Peyer's patch (tissue), 4 donors: ENCODE data around the gene HIVEP2. TPM values are rescaled to one million over a fixed set of nuclear protein-coding genes. Genes with fewer than 3 reads are reported as not detected.

Experiments used
- DNase-seq, 3 donors: peaks; one replicate each; pipeline ENCODE4 v3.0.0-alpha.2; 2017 to 2019
- H3K27ac ChIP-seq, 4 donors: fragments of 200-600 bp; sonication (generic); one replicate each; pipeline ENCODE4 v1.5.1; 2016 to 2019
- H3K27me3 ChIP-seq, 2 donors: fragments of 200-600 bp; sonication (generic); one replicate each; pipeline ENCODE4 v1.5.1; 2019
- H3K36me3 ChIP-seq, 3 donors: fragments of 200-600 bp; sonication (generic); one replicate each; pipeline ENCODE4 v1.5.1; 2016 to 2019
- H3K4me1 ChIP-seq, 4 donors: fragments of 200-600 bp; sonication (generic); one replicate each; pipeline ENCODE4 v1.5.1; 2016 to 2019
- H3K4me3 ChIP-seq, 4 donors: fragments of 200-600 bp; sonication (generic); 1 replicate in 3 of 4; 2 replicates in 1 of 4; pipeline ENCODE4 v1.5.1; 2016 to 2019; ENCODE audit warnings: mild to moderate bottlenecking in 1 of 4
- H3K9me3 ChIP-seq, 4 donors: fragments of 200-600 bp; sonication (generic); one replicate each; pipeline ENCODE4 v1.5.1; 2016 to 2019; ENCODE audit warnings: mild to moderate bottlenecking in 1 of 4
- CTCF ChIP-seq, 6 experiments: fragments of 450-650 bp in 4 of 6; fragments of 200-600 bp in 2 of 6; sonication (generic) in 1 of 6; IDR thresholded peaks; one replicate each; pipeline ENCODE4 v1.5.1; 2017 to 2019; ENCODE audit warnings: antibody characterized with exemption in 6 of 6, mild to moderate bottlenecking in 3 of 6, moderate library complexity in 1 of 6
- POLR2A ChIP-seq, 2 donors: fragments of 450-650 bp; IDR thresholded peaks; one replicate each; pipeline ENCODE4 v1.5.1; 2017; ENCODE audit warnings: antibody characterized with exemption in 2 of 2, mild to moderate bottlenecking in 2 of 2, moderate library complexity in 2 of 2
- total RNA-seq, 4 donors: library from RNA; depleted of rRNA; stranded (reverse); fragments of >200 nt; gene quantifications; one replicate each; pipeline ENCODE4 v1.1.0, GENCODE V29; 2016

The HIVEP2 gene
- total RNA-seq, 4 donors from 2014 or later: 14.4 to 35.5 (median 19.5) TPM

- H3K27ac ChIP-seq: peak overlapping the region; percentile 97 to 100 (median 98)
- TF ChIP-seq CTCF (IDR thresholded peaks at IDR 0.05): peak in 3 of 6 experiments; percentile 1 to 13 (median 10)
- TF ChIP-seq POLR2A (IDR thresholded peaks at IDR 0.05): peak; percentile 18 to 67
- peak overlapping the region; percentile 65 to 93 (median 89) for H3K4me3 ChIP-seq
- H3K36me3 ChIP-seq: no peaks in the 10 kb centered on the region
- DNase-seq: peak; percentile 84 to 92 (median 88)
- H3K9me3 ChIP-seq: peaks cover 0 to 2% (median 0%) of the 10 kb centered on the region in 4 donors
- H3K27me3 ChIP-seq: no peaks in the 10 kb centered on the region
- peaks cover 0 to 10% (median 4%) of the 10 kb centered on the region in 4 donors for H3K4me1 ChIP-seq
Measured at GRCh38 chr6:142946924-142947713, 2.1 kb upstream of the HIVEP2 start.

GRCh38 chr6:142946181-142946923, 1.4 kb upstream of the HIVEP2 start:
- peak; percentile 88 to 96 (median 96) for DNase-seq

GRCh38 chr6:142945446-142946180, 637 bp upstream of the HIVEP2 start:
- H3K4me1 ChIP-seq: peaks cover 0 to 10% (median 4%) of the 10 kb centered on the region in 4 donors
- no peaks in the 10 kb centered on the region for H3K27me3 ChIP-seq
- peaks cover 0 to 2% (median 0%) of the 10 kb centered on the region in 4 donors for H3K9me3 ChIP-seq
- peak overlapping the region; percentile 65 to 93 (median 89) for H3K4me3 ChIP-seq
- peak overlapping the region; percentile 97 to 100 (median 98) for H3K27ac ChIP-seq
- TF ChIP-seq CTCF (IDR thresholded peaks at IDR 0.05) (no peak), POLR2A (IDR thresholded peaks at IDR 0.05) (no peak)
- H3K36me3 ChIP-seq: no peaks in the 10 kb centered on the region
- DNase-seq: peak; percentile 65 to 79 (median 75)

More at GRCh38 chr6:142946181-142946923, 1.4 kb upstream of the HIVEP2 start:
- Histone ChIP-seq H3K4me3 (peak overlapping the region; percentile 65 to 93 (median 89)), H3K27ac (peak overlapping the region; percentile 97 to 100 (median 98)), H3K4me1 (peaks cover 0 to 10% (median 4%) of the 10 kb centered on the region in 4 donors), H3K36me3 (no peaks in the 10 kb centered on the region), H3K27me3 (no peaks in the 10 kb centered on the region), H3K9me3 (peaks cover 0 to 2% (median 0%) of the 10 kb centered on the region in 4 donors)
- TF ChIP-seq POLR2A (IDR thresholded peaks at IDR 0.05) (peak; percentile 90 to 94), CTCF (IDR thresholded peaks at IDR 0.05) (no peak)

GRCh38 chr6:142944124-142945048, 590 bp downstream of the HIVEP2 start:
- DNase-seq: peak; percentile 81 to 94 (median 91)
- H3K9me3 ChIP-seq: peaks cover 0 to 2% (median 0%) of the 10 kb centered on the region in 4 donors
- no peak for TF ChIP-seq CTCF (IDR thresholded peaks at IDR 0.05)
- TF ChIP-seq POLR2A (IDR thresholded peaks at IDR 0.05): peak; percentile 52 to 63
- H3K27me3 ChIP-seq: no peaks in the 10 kb centered on the region
- peak overlapping the region; percentile 65 to 93 (median 89) for H3K4me3 ChIP-seq
- H3K27ac ChIP-seq: peak overlapping the region; percentile 97 to 100 (median 98)
- no peaks in the 10 kb centered on the region for H3K36me3 ChIP-seq
- H3K4me1 ChIP-seq: peaks cover 0 to 15% (median 4%) of the 10 kb centered on the region in 4 donors
